Right atrium auricular region (tissue), 2 donors: ENCODE results near the gene CD40. TPM values are rescaled to one million over a fixed set of nuclear protein-coding genes. Genes with fewer than 3 reads are reported as not detected.

Experiments
- DNase-seq: peaks from one replicate; pipeline ENCODE4 v3.0.0-alpha.2; 2019; ENCODE audit warnings: low spot score
- H3K27ac ChIP-seq, 2 donors: fragments of 200-600 bp; sonication (generic); 1 replicate in 1 of 2; 2 replicates in 1 of 2; pipeline ENCODE4 v1.5.1; 2016 to 2019
- H3K27me3 ChIP-seq, 2 donors: fragments of 200-600 bp; sonication (generic); one replicate each; pipeline versions ENCODE4 v1.5.1 to v1.6.0; 2017 to 2019
- H3K36me3 ChIP-seq: fragments of 200-600 bp; sonication (generic); one replicate; pipeline ENCODE4 v1.5.1; 2016
- H3K4me1 ChIP-seq, 2 donors: fragments of 200-600 bp; sonication (generic); one replicate each; pipeline versions ENCODE4 v1.5.1 to v1.6.0; 2017 to 2019
- H3K4me3 ChIP-seq, 2 donors: fragments of 200-600 bp; sonication (generic); 1 replicate in 1 of 2; 2 replicates in 1 of 2; pipeline ENCODE4 v1.5.1; 2017 to 2019; ENCODE audit warnings: mild to moderate bottlenecking in 1 of 2, moderate library complexity in 1 of 2
- H3K9me3 ChIP-seq, 2 donors: fragments of 200-600 bp; sonication (generic); one replicate each; pipeline ENCODE4 v1.5.1; 2019
- CTCF ChIP-seq, 2 donors: fragments of 200-600 bp; sonication (generic); IDR thresholded peaks; one replicate each; pipeline ENCODE4 v1.5.1; 2019; ENCODE audit warnings: antibody characterized with exemption in 2 of 2
- total RNA-seq, 2 donors: library from RNA; depleted of rRNA; stranded (reverse); fragments of >200 nt; gene quantifications; one replicate each; pipeline ENCODE4 v1.1.0, GENCODE V29; 2016

The CD40 gene
- total RNA-seq, 2 donors from 2014 or later = 9.6 to 14.9 TPM

- peaks cover 0 to 65% of the 10 kb centered on the region in 2 donors for H3K4me1 ChIP-seq
Measured at GRCh38 chr20:46083531-46084061, 34.5 kb upstream of the CD40 start.

DNA sequence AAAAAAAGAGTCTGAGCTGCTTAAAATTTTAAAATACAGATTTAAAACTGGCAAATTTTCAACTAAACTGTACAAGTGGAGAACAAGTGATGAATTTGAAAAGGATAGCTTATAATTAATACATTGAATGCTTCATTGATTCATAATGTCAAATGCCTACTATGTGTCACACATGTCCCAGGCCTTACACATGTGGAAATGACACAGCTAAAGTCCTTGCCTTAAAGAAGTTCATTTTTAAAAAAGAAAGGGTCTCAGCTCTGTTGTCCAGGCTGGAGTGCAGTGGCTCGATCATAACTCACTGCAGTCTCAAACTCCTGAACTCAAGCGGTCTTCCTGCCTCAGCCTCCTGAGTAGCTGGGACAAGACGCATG, 33.3 kb upstream of the CD40 start:
- Histone ChIP-seq H3K27ac (no peak overlapping the region), H3K4me3 (no peak overlapping the region), H3K27me3 (no peaks in the 10 kb centered on the region), H3K9me3 (no peaks in the 10 kb centered on the region), H3K4me1 (peaks cover 0 to 68% of the 10 kb centered on the region in 2 donors), H3K36me3 (peaks cover under 1% of the 10 kb centered on the region)
- no peak for DNase-seq
- TF ChIP-seq CTCF (IDR thresholded peaks at IDR 0.05) = no peak

More at GRCh38 chr20:46083531-46084061, 34.5 kb upstream of the CD40 start:
- Histone ChIP-seq H3K4me3 (no peak overlapping the region), H3K27me3 (no peaks in the 10 kb centered on the region), H3K9me3 (no peaks in the 10 kb centered on the region), H3K36me3 (peaks cover 12% of the 10 kb centered on the region), H3K27ac (no peak overlapping the region)
- no peak for TF ChIP-seq CTCF (IDR thresholded peaks at IDR 0.05)
- no peak for DNase-seq

DNA sequence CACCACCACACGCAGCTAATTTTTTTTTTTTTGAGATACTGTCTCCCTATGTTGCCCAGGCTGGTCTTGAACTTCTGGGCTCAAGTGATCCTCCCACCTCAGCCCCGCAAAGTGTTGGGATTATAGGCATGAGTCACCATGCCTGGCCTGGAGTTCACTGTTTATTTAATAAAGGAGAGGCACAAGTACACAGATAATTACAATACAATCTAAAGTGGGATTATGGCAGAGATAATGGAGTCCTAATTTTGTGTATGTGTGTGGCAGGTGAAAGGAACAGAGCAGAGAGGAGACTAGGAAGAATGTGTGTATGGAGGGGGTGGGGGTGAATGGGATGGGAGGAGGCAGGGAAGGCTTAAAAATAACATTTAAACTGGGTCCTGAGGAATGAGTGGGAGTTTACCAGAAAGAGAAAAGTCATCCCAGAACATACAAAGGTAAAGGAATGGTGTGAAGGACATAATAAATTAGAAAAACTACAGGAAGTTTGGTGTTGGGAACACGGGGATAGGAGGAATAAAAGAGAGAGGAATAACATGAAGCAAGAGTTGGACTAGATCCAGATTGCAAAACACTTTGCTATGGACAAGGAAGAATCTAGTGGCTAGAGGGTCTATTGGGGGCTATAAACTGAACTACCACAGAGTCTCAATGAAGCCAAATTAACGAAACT, 32.8 kb upstream of the CD40 start:
- Histone ChIP-seq H3K27ac (no peak overlapping the region), H3K4me3 (no peak overlapping the region), H3K9me3 (no peaks in the 10 kb centered on the region), H3K36me3 (no peaks in the 10 kb centered on the region), H3K27me3 (no peaks in the 10 kb centered on the region), H3K4me1 (peaks cover 0 to 67% of the 10 kb centered on the region in 2 donors)
- no peak for DNase-seq
- TF ChIP-seq CTCF (IDR thresholded peaks at IDR 0.05) = no peak

- Histone ChIP-seq H3K27me3 (no peaks in the 10 kb centered on the region), H3K4me3 (no peak overlapping the region), H3K9me3 (no peaks in the 10 kb centered on the region), H3K36me3 (no peaks in the 10 kb centered on the region), H3K4me1 (peaks cover 0 to 70% of the 10 kb centered on the region in 2 donors), H3K27ac (no peak overlapping the region)
- no peak for DNase-seq
- peak in 1 of 2 donors; percentile 57 for TF ChIP-seq CTCF (IDR thresholded peaks at IDR 0.05)
Measured at GRCh38 chr20:46087161-46087560, 31.0 kb upstream of the CD40 start.

- peak overlapping the region; percentile 95 to 98 for H3K27ac ChIP-seq
- no peaks in the 10 kb centered on the region for H3K27me3 ChIP-seq
- peaks cover 0 to 56% of the 10 kb centered on the region in 2 donors for H3K4me1 ChIP-seq
- peak overlapping the region; percentile 68 to 71 for H3K4me3 ChIP-seq
- no peak for TF ChIP-seq CTCF (IDR thresholded peaks at IDR 0.05)
- no peaks in the 10 kb centered on the region for H3K36me3 ChIP-seq
- no peaks in the 10 kb centered on the region for H3K9me3 ChIP-seq
- DNase-seq = no peak
Measured at GRCh38 chr20:46088409-46089166, 29.5 kb upstream of the CD40 start.
